IPS-18c (cell line): ENCODE measurements around the gene IKZF5.

Experiments
- H3K4me3 ChIP-seq: 2 replicates; pipeline ENCODE4 v1.7.0; 2013; ENCODE audit warnings: low read depth, mild to moderate bottlenecking, low read length, moderate library complexity; ENCODE audit not compliant: insufficient read depth
- H3K9me3 ChIP-seq: one replicate; pipeline ENCODE4 v1.6.1; 2013; ENCODE audit warnings: mild to moderate bottlenecking, low read length, moderate library complexity; ENCODE audit not compliant: control insufficient read depth, insufficient read depth

IKZF5 gene

GRCh38 chr10:122995936-122996335, 12.7 kb downstream of the IKZF5 start:
- Histone ChIP-seq H3K9me3 (no peaks in the 10 kb centered on the region), H3K4me3 (no peak overlapping the region)

- Histone ChIP-seq H3K9me3 (no peaks in the 10 kb centered on the region), H3K4me3 (no peak overlapping the region)
These were observed 14.7 kb downstream of the IKZF5 start for GRCh38 chr10:122993797-122994336.

GRCh38 chr10:122992031-122992585, 16.5 kb downstream of the IKZF5 start:
- Histone ChIP-seq H3K9me3 (no peaks in the 10 kb centered on the region), H3K4me3 (no peak overlapping the region)

- Histone ChIP-seq H3K9me3 (no peaks in the 10 kb centered on the region), H3K4me3 (no peak overlapping the region)
These were observed 18.3 kb downstream of the IKZF5 start for GRCh38 chr10:122990278-122990677.

- Histone ChIP-seq H3K4me3 (no peak overlapping the region), H3K9me3 (no peaks in the 10 kb centered on the region)
These were observed 20.1 kb downstream of the IKZF5 start for GRCh38 chr10:122988501-122988900.

GRCh38 chr10:122986335-122986734, 22.3 kb downstream of the IKZF5 start:
- Histone ChIP-seq H3K4me3 (no peak overlapping the region), H3K9me3 (no peaks in the 10 kb centered on the region)

- H3K4me3 ChIP-seq, result no peak overlapping the region
- no peaks in the 10 kb centered on the region for H3K9me3 ChIP-seq
These were observed 23.9 kb downstream of the IKZF5 start for GRCh38 chr10:122984708-122985107.

GRCh38 chr10:122983898-122984297, 24.7 kb downstream of the IKZF5 start:
- H3K9me3 ChIP-seq, result no peaks in the 10 kb centered on the region
- H3K4me3 ChIP-seq, result no peak overlapping the region

GRCh38 chr10:122981066-122981464, 27.5 kb downstream of the IKZF5 start:
- peak overlapping the region; percentile 91 for H3K4me3 ChIP-seq

GRCh38 chr10:122980209-122981065, 28.2 kb downstream of the IKZF5 start, which contains the start of gene PSTK:
PSTK (plus strand) TSS chr10:122980401; CDS start chr10:122980480, 79 bp downstream.
- Histone ChIP-seq H3K9me3 (no peaks in the 10 kb centered on the region), H3K4me3 (peak within 1 kb of the TSS; percentile 91)

More at GRCh38 chr10:122981066-122981464, 27.5 kb downstream of the IKZF5 start:
- H3K9me3 ChIP-seq, result no peaks in the 10 kb centered on the region

GRCh38 chr10:122974543-122975064, 34.0 kb downstream of the IKZF5 start:
- no peak overlapping the region for H3K4me3 ChIP-seq
- no peaks in the 10 kb centered on the region for H3K9me3 ChIP-seq

GRCh38 chr10:122974023-122974422, 34.6 kb downstream of the IKZF5 start:
- H3K9me3 ChIP-seq, result no peaks in the 10 kb centered on the region
- no peak overlapping the region for H3K4me3 ChIP-seq

GRCh38 chr10:122968698-122969097, 39.9 kb downstream of the IKZF5 start:
- no peak overlapping the region for H3K4me3 ChIP-seq
- H3K9me3 ChIP-seq, result peaks cover 2% of the 10 kb centered on the region

- Histone ChIP-seq H3K4me3 (no peak overlapping the region), H3K9me3 (peaks cover 2% of the 10 kb centered on the region)
These were observed 41.7 kb downstream of the IKZF5 start for GRCh38 chr10:122966879-122967278.

GRCh38 chr10:122962405-122962804, 46.2 kb downstream of the IKZF5 start:
- no peak overlapping the region for H3K4me3 ChIP-seq
- peaks cover 2% of the 10 kb centered on the region for H3K9me3 ChIP-seq

GRCh38 chr10:122957474-122957873, 51.1 kb downstream of the IKZF5 start:
- Histone ChIP-seq H3K9me3 (peaks cover 7% of the 10 kb centered on the region), H3K4me3 (no peak overlapping the region)

GRCh38 chr10:122955892-122956291, 52.7 kb downstream of the IKZF5 start:
- no peak overlapping the region for H3K4me3 ChIP-seq

GRCh38 chr10:122954731-122955050, 53.9 kb downstream of the IKZF5 start:
- Histone ChIP-seq H3K9me3 (peaks cover 7% of the 10 kb centered on the region), H3K4me3 (peak overlapping the region; percentile 85; the same call in 1 of the 2 replicates)

More at GRCh38 chr10:122955892-122956291, 52.7 kb downstream of the IKZF5 start:
- H3K9me3 ChIP-seq, result peaks cover 7% of the 10 kb centered on the region
